ENCODE results near the gene LIMS2.

The LIMS2 gene

DNA sequence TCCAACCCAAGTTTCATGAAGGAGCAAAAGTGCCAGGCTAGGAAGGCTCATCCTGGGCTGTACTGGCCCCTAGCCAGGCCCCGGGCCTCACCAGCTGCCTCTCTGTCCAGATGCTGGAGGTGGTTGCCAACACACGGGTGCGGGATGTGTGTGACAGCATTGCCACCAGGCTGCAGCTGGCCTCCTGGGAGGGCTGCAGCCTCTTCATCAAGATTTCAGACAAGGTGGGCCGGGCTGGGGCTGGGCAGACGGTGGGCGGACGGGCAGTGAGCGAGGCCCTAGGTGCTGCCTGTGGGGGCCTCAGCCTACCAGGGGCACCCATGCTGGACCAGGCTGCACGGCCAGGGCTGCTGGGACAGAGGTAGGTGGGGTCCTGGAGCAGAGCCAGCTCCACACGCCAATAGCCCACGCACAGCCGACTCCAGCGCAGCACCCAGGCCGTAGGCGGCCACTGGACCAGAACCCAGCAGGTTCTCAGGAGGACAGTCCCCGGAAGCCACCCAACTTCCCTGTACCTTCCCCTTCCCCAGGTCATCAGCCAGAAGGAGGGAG, 41.2 kb downstream of the LIMS2 start:
- H3K27ac ChIP-seq (ENCODE audit: low read depth, low read length): no peak overlapping the region
- no peak overlapping the region for H3K4me3 ChIP-seq (ENCODE audit: low read depth, low read length)
- H3K27me3 ChIP-seq (ENCODE audit: control insufficient read depth, insufficient read depth, low read length): no peaks in the 10 kb centered on the region
- no peaks in the 10 kb centered on the region for H3K36me3 ChIP-seq (ENCODE audit: control insufficient read depth, insufficient read depth, low read length)
- no peaks in the 10 kb centered on the region for H3K9me3 ChIP-seq (ENCODE audit: control insufficient read depth, insufficient read depth, low read length)
- no peak overlapping the region for H3K9ac ChIP-seq (ENCODE audit: low read depth, low read length)
- peaks cover 14% of the 10 kb centered on the region for H3K4me1 ChIP-seq (ENCODE audit: control insufficient read depth, insufficient read depth, low read length)

DNA sequence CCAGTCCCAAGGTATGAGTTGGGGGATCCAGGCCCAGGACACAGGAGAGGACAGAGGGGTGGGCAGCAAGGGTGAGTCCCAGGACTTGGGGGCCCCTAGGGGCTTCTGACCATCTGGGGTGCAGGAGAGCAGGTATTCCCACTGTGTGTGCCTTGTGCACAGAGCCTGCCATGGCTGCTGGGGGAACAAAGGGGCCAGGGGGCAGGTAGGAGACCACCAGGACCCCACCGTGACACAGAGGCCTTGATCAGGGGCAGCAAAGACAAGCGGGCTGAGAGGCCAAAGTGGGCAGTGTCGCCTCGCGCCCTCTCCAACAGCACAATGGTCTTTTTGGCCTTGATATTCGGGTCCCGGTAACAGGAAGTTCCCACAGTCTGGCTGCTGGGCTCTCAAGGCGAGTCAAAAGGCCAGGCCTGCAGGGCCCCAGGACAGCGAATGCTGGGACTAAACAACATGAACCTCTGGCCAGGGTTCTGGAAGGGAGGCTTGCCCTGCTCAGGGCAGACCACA, 41.7 kb downstream of the LIMS2 start:
- no peak overlapping the region for H3K9ac ChIP-seq (ENCODE audit: low read depth, low read length)

DNA sequence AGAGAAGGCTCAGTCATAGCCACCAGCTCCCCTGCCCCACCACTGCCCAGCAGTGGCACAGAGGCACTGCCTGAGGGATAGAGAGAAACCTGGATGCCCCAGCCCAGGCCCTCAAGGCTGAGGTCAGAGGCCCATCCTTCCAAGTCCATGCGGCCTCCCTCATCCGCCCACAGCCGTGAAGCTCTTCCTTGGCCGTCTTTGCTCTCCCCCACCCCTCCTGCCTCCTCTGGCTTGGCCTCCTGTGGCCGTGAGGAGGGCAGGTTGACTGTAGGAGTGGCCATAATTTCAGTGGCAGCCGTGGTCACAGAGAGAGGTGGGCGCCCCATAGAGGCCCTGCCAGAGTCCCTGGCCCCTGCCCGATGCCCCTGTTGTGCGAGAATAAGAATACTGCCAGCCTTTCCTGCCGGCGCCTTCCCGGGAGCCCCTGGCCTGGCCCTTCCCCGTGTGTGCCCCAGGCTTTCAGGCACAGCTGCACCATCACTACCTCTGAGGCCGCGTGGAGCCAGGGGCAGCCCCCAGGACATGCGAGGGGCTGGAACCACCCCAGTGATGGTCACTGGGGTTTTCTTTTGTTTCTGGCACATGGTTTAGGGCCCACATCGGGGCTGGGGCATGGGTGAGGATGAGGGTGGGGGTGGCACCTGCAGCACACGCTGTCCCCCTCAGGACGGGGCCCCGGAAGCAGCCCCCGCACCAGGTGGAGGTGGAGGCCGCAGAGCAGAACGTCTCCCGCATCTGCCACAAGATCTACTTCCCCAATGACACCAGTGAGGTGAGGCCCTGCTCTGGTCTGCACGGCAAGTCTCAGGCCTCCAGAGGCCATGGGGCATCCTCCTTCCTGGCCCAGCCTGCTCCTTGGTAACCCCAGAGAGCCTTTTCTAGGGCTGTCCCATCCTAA, 42.5 kb downstream of the LIMS2 start:
- H3K27ac ChIP-seq (ENCODE audit: low read depth, low read length): no peak overlapping the region
- peaks cover 9% of the 10 kb centered on the region; the same call in 1 of the 2 replicates for H3K4me1 ChIP-seq (ENCODE audit: control insufficient read depth, insufficient read depth, low read length)
- H3K36me3 ChIP-seq (ENCODE audit: control insufficient read depth, insufficient read depth, low read length): no peaks in the 10 kb centered on the region
- H3K4me3 ChIP-seq (ENCODE audit: low read depth, low read length): no peak overlapping the region
- no peak overlapping the region for H3K9ac ChIP-seq (ENCODE audit: low read depth, low read length)
- H3K27me3 ChIP-seq (ENCODE audit: control insufficient read depth, insufficient read depth, low read length): no peaks in the 10 kb centered on the region
- no peaks in the 10 kb centered on the region for H3K9me3 ChIP-seq (ENCODE audit: control insufficient read depth, insufficient read depth, low read length)

More for the DNA sequence above, 41.7 kb downstream of the LIMS2 start:
- H3K27ac ChIP-seq (ENCODE audit: low read depth, low read length): no peak overlapping the region
- peaks cover 14% of the 10 kb centered on the region for H3K4me1 ChIP-seq (ENCODE audit: control insufficient read depth, insufficient read depth, low read length)
- no peaks in the 10 kb centered on the region for H3K36me3 ChIP-seq (ENCODE audit: control insufficient read depth, insufficient read depth, low read length)
- no peaks in the 10 kb centered on the region for H3K27me3 ChIP-seq (ENCODE audit: control insufficient read depth, insufficient read depth, low read length)
- no peak overlapping the region for H3K4me3 ChIP-seq (ENCODE audit: low read depth, low read length)
- H3K9me3 ChIP-seq (ENCODE audit: control insufficient read depth, insufficient read depth, low read length): no peaks in the 10 kb centered on the region

DNA sequence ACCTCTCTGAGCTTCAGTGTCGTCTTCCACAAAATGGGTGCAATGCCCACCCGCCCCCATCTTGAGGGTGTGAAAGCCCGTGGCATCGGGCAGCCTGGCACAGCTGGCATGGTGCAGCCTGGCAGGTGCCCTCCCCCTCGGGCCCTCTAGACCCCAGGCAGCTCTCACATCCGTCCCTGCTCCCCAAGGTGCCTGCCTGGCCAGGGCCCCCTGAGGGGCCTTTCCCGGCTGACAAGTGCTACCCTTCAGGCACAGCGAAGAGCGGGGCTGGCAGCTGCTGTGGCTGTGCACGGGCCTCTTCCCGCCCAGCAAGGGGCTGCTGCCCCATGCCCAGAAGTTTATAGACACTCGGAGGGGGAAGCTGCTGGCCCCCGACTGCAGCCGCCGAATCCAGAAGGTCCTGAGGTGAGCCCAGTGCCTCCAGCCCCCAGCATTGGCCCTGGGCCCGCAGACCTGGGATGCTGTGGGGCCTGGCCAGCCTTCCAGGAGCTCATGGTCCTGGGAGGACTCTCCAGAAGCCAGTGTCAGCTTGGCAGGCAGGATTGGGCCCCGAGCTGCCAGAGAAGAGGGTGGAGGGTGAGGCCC, 43.2 kb downstream of the LIMS2 start:
- Histone ChIP-seq H3K36me3 (ENCODE audit: control insufficient read depth, insufficient read depth, low read length) (no peaks in the 10 kb centered on the region), H3K4me3 (ENCODE audit: low read depth, low read length) (no peak overlapping the region), H3K27me3 (ENCODE audit: control insufficient read depth, insufficient read depth, low read length) (no peaks in the 10 kb centered on the region), H3K27ac (ENCODE audit: low read depth, low read length) (no peak overlapping the region), H3K9me3 (ENCODE audit: control insufficient read depth, insufficient read depth, low read length) (no peaks in the 10 kb centered on the region), H3K4me1 (ENCODE audit: control insufficient read depth, insufficient read depth, low read length) (peaks cover 2% of the 10 kb centered on the region; the same call in 1 of the 2 replicates), H3K9ac (ENCODE audit: low read depth, low read length) (no peak overlapping the region)

DNA sequence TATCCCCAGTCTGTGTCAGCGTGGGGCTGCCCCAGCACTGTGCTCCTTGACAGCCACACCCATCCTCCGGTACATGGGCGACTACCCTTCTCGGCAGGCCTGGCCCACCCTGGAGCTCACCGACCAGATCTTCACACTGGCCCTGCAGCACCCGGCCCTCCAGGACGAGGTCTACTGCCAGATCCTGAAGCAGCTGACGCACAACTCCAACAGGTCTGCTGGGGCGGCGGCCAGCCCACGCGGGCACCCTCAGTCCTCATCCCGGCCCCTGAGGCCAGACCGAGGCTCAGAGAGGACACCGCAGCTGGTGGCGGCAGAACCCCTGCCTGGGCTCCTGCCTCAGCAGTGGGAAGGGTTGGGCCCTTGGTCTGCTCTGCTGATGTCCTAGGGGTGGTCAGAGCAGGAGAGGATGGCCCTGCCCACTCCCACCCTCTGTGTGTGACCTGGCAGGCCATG, 43.8 kb downstream of the LIMS2 start:
- Histone ChIP-seq H3K27me3 (ENCODE audit: control insufficient read depth, insufficient read depth, low read length) (no peaks in the 10 kb centered on the region), H3K36me3 (ENCODE audit: control insufficient read depth, insufficient read depth, low read length) (no peaks in the 10 kb centered on the region), H3K9me3 (ENCODE audit: control insufficient read depth, insufficient read depth, low read length) (no peaks in the 10 kb centered on the region), H3K9ac (ENCODE audit: low read depth, low read length) (no peak overlapping the region), H3K27ac (ENCODE audit: low read depth, low read length) (no peak overlapping the region), H3K4me3 (ENCODE audit: low read depth, low read length) (no peak overlapping the region), H3K4me1 (ENCODE audit: control insufficient read depth, insufficient read depth, low read length) (no peaks in the 10 kb centered on the region)

DNA sequence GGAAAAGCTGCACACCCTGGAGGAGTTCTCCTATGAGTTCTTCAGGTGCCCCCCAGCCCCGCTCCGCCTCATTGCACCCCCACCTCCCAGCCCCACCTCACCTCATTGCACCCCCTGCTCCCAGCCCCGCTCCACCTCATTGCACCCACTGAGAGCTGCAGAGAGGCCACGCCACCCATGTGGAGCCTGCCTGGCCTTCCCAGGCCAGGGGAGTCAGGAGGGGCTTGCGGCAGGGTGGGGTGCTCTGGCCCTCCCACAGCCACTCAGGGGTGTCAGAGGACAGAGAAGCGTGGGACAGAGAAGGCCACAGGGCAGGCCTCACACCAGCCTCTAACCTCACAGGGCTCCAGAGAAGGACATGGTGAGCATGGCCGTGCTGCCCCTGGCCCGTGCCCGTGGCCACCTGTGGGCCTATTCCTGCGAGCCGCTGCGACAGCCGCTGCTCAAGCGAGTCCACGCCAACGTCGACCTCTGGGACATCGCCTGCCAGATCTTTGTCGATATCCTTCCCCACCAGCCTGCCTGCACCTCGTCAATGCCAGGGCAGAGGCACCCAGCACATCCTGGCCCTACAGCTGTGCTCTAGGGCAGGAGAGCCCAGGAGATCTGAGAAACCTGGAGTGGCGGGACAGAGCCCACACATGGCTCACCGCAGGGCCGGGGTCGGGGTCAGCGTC, 44.3 kb downstream of the LIMS2 start:
- no peaks in the 10 kb centered on the region for H3K36me3 ChIP-seq (ENCODE audit: control insufficient read depth, insufficient read depth, low read length)
- no peak overlapping the region for H3K9ac ChIP-seq (ENCODE audit: low read depth, low read length)
- H3K27me3 ChIP-seq (ENCODE audit: control insufficient read depth, insufficient read depth, low read length): no peaks in the 10 kb centered on the region
- H3K27ac ChIP-seq (ENCODE audit: low read depth, low read length): no peak overlapping the region
- H3K4me1 ChIP-seq (ENCODE audit: control insufficient read depth, insufficient read depth, low read length): no peaks in the 10 kb centered on the region
- no peak overlapping the region for H3K4me3 ChIP-seq (ENCODE audit: low read depth, low read length)
- no peaks in the 10 kb centered on the region for H3K9me3 ChIP-seq (ENCODE audit: control insufficient read depth, insufficient read depth, low read length)

DNA sequence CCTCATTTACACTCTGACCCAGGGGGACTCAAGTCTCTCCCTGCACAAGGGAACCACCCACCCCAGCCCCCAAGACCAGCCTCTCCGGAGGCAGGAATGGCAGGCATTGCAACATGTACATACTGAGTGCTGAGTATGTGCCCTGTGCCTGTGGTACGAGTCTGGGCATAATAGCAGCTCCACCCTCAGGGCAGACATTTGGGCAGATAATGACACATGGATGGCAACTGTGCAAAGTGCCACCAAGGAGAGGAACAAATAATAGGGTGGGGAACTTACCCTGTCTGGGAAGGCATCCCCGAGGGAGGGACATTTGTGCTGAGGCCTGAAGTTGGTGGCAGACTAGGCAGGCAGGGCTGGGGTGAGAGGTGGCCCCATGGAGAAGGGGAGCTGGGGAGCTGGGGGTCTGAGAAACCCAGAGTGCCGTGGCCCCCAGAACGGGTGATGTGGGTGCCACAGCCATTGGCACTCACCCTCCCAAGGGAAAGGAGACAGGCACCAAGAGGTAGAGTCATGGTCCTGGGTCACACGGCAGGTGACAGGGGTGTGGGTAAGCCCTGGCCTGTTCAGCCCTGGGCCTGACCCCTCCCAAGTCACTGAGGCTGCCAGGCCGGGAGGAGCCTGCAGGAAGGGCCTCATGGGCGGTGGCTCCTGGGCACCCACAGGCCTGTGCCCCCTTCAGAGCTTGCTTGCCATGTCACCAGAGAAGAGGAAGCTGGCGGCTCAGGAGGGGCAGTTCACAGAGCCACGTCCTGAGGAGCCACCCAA, 45.0 kb downstream of the LIMS2 start:
- Histone ChIP-seq H3K4me3 (ENCODE audit: low read depth, low read length) (no peak overlapping the region), H3K9me3 (ENCODE audit: control insufficient read depth, insufficient read depth, low read length) (no peaks in the 10 kb centered on the region), H3K27me3 (ENCODE audit: control insufficient read depth, insufficient read depth, low read length) (no peaks in the 10 kb centered on the region), H3K36me3 (ENCODE audit: control insufficient read depth, insufficient read depth, low read length) (no peaks in the 10 kb centered on the region), H3K9ac (ENCODE audit: low read depth, low read length) (no peak overlapping the region), H3K27ac (ENCODE audit: low read depth, low read length) (no peak overlapping the region), H3K4me1 (ENCODE audit: control insufficient read depth, insufficient read depth, low read length) (no peaks in the 10 kb centered on the region)

DNA sequence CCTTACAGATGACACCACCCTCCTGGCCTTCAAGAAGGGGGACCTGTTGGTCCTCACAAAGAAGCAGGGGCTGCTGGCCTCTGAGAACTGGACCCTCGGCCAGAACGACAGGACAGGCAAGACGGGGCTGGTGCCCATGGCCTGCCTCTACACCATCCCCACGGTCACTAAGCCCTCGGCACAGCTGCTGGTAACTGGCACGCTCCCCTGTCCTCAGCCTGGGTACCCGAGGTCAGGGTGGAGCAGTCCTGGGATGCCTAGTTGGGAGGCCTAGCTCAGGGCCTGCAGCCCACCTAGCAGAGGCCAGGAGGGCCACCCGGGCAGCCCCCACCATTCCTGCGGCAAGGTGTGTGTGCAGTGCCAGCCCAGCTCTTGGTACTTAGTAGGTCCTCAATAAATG, 45.7 kb downstream of the LIMS2 start:
- H3K27ac ChIP-seq (ENCODE audit: low read depth, low read length): no peak overlapping the region
- no peaks in the 10 kb centered on the region for H3K9me3 ChIP-seq (ENCODE audit: control insufficient read depth, insufficient read depth, low read length)
- no peak overlapping the region for H3K4me3 ChIP-seq (ENCODE audit: low read depth, low read length)
- H3K27me3 ChIP-seq (ENCODE audit: control insufficient read depth, insufficient read depth, low read length): no peaks in the 10 kb centered on the region
- H3K9ac ChIP-seq (ENCODE audit: low read depth, low read length): no peak overlapping the region
- H3K4me1 ChIP-seq (ENCODE audit: control insufficient read depth, insufficient read depth, low read length): no peaks in the 10 kb centered on the region
- H3K36me3 ChIP-seq (ENCODE audit: control insufficient read depth, insufficient read depth, low read length): no peaks in the 10 kb centered on the region

DNA sequence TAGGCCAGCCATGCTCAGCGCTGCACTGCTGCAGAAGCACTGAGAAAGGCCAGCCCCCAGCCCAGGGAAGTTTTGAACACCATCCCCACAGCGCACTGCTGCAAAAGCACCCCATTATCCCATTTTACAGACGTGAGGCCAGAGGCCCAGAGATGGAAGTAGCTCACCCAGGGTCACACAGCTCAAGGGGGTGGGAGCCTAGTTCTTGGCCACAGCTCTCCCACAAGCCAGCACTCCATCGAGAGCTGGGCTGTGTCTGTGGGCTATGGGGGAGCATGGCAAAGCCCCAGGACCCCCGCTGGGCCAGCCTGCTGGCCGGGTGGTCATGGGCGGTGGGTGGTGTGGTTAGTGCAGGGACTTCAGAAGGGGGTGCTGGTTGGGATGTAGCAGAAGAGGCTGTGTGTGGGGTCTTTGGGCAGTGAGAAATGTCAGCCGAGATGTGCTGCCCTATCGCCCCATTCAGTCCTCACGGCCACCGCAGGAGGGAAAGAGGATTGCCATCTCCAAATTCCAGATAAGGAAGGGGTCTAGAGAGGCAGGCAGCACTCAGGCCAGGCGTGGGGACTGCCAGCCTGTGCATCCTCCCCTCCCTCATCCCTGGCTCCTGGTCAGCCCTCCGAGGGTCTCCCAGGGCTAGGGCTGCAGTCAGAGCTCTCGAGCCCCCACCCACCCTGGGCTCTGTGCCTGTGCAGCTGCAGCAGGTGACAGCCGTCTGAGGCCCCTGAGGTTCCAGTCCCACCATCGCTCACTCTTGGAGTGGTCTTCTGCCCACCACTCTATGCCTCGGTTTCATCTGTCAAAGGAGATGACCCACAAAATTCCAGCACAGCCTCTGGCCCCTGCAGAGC, 46.3 kb downstream of the LIMS2 start:
- H3K27ac ChIP-seq (ENCODE audit: low read depth, low read length): no peak overlapping the region
- no peaks in the 10 kb centered on the region for H3K4me1 ChIP-seq (ENCODE audit: control insufficient read depth, insufficient read depth, low read length)
- H3K36me3 ChIP-seq (ENCODE audit: control insufficient read depth, insufficient read depth, low read length): no peaks in the 10 kb centered on the region
- H3K27me3 ChIP-seq (ENCODE audit: control insufficient read depth, insufficient read depth, low read length): no peaks in the 10 kb centered on the region
- H3K4me3 ChIP-seq (ENCODE audit: low read depth, low read length): no peak overlapping the region
- no peaks in the 10 kb centered on the region for H3K9me3 ChIP-seq (ENCODE audit: control insufficient read depth, insufficient read depth, low read length)
- H3K9ac ChIP-seq (ENCODE audit: low read depth, low read length): no peak overlapping the region

All from HUES48 (cell line).